Right kidney (tissue), 1 donor: ENCODE data around the gene USP28.
"Not testable (repeated sequence)": the region's sequence is repeated elsewhere in the genome, so short reads cannot be mapped to it uniquely, and the experiment has no call there.

Experiments used
- DNase-seq: peaks from one replicate; pipeline ENCODE4 v3.0.0-alpha.2; 2016

Gene USP28

DNA sequence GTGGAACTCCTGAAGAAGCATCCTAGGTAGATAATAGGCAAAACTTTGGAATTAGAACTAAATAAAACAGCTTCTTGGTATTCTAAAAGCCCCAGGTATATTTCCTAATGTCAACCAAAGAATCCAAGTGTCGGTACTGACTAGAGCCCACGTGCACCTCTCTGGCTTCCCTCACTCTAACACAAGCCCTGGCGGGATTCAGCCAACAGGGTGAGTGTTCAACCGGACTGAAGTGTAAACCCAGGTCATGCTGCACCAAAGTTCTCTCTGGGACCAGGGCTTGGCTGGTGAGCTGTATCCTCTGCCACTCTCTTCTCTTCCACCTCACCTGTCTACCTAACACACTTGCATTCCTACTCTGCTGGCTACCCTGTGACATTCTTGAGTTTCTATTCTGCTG is 40.1 kb downstream of the USP28 start:
- no peak for DNase-seq

DNA sequence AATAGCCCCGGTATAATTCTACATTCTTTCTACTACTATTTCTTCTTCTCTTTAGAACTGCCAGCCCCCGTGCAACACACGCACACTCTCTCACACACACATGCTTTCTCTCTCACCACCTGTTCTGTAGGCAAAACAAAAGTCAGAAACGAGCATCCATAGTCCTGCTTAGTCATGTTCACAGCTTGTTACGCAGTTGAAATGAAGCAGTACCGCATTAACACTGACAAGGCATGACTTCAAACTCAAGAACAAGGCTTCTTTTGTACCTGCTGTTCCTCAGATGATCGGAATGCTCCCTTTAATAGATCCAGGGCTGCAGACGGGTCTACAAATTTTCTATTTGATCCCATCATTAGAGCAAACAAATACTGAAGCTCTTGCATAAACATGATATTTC is 42.2 kb downstream of the USP28 start:
- DNase-seq, result no peak

DNA sequence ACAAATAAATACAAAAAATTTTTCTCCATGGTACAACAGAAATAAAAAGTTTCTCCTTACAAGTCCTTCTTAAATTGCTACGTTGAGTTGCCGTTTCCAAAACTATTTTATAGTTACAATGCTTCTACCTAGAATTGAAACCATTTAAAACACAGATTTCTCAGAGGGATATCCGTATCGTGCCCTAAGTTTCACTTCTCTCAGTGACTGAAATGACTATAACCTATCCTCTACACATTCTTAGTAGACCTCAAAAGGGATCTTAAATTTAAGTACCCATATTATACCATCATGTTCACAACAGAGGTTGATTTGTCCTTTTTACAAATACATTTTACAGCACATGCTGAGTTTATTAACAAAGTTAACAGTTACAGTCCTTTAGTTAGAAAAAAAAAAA is 44.1 kb downstream of the USP28 start:
- no peak for DNase-seq

DNA sequence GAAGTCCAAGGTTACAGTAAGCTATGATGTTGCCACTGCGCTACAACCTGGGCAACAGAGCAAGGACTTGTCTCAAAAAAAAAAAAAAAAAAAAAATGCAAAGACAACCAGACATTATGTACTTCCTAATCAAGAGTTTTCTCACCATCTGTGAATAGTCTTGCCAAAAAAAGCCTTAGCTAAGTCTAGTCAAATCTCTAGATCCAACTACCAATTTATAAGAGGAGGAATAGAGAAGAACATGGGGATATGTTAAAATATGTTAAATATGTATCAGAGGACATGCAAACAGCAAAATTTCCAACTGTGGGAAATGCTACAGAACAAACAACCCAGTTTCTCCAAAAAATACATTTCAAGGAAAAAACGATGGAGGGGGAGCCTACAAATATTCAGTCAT is 45.6 kb downstream of the USP28 start:
- DNase-seq, result no peak

DNA sequence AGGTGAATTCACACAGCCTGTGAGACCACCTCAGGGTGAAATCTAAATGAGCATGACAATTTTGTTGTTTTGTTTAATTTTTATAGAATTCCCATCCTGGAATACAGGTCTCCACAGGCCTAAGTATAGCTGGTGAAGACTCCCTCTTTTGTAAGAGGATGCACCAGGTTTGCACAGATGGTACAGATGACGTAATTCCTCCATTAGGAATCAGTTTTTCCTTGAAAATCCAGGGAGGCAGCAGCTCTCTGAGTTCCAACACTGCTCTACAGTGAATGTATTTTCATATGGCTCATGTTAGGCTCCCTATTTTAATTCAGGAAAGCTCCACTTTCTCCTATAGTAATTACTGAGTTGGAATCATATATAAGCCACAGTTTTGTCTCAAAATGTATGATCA is 47.2 kb downstream of the USP28 start:
- no peak for DNase-seq

DNA sequence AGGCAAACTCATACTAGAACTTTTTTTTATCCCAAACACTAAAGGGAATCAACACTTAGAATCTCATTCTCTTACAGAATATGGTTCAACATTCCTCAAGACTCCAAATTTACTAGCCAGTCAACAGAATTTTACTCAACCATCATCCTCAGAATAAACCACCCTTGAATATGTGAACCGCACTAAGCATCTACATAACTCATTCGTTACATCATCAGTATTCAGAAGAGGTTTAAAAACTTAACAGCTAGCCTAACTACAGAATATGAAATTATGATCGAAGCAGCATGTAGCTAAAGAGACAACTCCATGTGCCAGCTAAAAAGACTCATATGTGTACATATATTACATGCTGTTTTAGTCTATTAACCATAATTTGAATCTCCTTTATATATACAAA is 47.9 kb downstream of the USP28 start:
- no peak for DNase-seq

DNA sequence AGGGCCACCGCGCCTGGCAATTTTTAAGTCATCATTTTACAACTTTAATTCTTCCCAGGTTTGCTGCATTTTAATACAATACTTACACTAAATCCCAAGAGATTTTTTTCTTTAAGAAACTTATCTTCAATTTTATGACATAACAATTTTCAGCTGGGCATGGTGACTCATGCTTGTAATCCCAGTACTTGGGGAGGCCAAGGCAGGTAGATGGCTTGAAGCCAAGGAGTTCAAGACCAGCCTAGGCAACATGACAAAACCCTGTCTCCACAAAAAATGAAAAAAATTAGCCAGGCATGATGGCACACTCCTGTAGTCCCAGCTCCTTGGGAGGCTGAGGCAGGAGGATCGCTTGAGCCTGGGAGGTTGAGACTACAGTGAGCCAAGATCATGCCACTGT is 56.9 kb downstream of the USP28 start:
- DNase-seq, result no peak

DNA sequence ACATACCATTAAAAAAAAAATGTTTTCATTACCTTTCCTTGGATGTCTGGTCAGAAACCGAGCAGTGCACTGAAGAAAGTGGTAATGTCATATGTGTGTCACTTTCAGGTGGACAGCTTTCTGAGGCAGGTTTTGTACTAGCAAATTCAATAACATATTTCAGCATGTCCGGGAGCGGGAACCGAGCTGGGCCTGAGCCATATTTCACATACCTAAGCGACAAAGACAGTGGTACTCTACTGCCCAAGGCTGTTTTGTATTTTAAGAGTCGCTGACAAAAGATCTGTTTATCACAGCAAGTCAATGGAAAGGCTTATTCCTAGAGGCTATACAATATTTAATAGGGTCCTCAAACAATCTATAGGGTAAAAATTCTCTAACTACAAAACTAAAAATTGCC is 57.7 kb downstream of the USP28 start:
- DNase-seq, result no peak

DNA sequence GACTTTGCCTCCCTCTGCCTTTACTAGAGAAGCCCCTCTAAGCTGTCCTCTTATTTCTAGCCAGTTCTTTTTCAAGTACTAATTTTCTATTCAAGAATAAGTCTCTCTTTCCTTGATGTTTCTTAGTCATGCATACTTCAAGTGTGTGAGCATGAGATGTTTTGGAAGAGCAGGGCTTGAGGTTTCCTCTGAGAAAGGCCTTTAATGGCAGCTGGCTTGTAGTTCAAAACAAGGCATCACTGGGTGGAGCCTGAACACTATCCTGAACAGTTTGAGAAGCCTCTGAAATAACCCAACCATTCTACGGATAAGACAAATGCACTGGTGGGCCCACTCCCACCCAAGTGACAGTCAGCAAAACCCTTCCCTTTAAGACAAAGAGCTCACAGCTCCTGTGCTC is 58.2 kb downstream of the USP28 start:
- no peak for DNase-seq

DNA sequence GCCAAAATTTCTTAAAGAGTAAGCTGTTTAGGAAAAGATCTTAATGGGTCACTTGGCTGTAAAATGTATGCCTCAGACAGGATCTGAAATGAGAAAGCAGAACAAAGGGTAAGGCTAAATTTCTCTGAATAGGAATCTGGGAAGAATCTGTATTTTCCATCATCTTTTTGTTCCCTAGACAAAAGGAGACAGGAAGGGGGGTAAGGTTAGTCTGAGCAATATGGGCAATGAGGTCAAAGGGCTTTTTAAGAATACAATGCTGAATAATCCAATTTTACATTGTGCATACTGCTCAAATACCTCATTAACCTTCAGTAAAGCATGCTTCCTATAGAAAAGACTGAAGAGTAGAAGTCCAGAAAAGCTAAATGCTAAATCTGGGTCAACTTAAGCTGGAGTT is 61.2 kb downstream of the USP28 start:
- DNase-seq, result no peak

DNA sequence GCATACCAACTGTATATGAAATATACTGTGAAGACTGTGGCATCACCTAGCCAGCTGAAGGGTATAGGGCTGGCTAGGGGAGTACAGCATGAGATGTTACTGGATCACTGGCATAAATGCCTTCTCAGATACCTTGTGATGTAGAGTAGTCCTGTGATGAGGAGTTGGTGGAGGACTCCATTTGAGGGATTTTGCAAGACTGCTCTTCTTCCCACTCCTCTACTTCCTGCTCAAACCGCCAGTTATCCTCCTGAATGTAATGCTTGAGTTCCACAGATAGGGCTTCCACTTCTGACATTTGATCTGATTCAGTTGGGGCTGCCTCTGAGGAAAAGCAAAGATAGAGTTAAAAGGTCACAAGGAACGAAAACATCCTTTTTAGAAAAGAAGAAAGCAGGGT is 66.4 kb downstream of the USP28 start:
- no peak for DNase-seq

DNA sequence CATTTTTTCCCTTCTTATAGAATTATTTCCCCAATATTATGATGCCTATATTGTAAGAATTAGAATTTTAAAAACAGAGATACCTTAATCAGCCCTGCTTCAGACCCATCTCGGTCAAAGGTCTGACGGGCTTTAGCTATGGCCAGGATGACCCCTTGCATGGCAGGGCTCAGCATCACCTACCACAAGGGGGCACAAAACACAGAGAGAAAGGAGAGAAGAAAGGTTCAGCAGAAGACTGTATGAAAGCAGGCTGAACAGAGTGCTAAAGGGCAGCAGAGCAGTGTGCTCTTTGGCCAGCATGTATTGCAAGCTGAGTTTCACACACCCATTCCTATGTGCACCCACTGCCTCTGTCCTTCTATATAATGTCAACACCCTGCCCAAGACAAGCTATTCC is 69.0 kb downstream of the USP28 start:
- peak; percentile 4 for DNase-seq

DNA sequence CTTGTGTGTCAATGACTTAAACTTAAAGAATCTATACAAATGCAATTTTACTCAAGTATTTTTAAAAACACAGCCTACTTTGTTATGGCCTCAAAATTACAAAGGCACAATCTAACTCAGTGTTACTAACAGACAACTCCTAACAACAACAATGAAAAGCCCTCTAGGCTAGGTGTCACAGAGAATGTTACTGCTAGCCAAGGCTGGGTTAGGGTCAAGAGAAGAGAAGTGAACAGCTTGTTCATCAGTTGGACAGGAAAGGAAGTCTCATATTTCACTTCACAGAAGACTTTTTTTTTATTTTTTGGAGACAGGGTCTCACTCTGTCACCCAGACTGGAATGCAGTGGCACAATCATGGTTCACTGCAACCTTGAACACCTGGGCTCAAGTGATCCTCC is 69.7 kb downstream of the USP28 start:
- DNase-seq, result no peak

DNA sequence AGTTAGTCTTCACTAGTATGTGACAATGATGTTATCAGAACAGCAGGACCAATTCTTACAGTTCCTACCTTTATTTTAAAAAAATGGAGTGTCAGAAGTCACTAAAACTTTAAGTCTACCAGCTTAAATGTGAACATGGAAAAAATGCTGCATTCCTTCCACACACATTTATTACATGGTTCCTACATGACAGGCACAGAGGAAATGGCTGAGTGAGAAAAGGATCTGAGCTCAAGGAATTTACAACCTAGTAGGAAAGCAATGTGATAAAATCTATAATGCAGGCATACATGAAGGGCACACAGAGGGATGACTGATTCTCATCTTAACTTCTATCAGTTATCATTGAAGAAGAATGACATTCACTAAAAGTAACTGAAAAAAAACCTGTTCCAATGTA is 72.8 kb downstream of the USP28 start:
- DNase-seq, result no peak

DNA sequence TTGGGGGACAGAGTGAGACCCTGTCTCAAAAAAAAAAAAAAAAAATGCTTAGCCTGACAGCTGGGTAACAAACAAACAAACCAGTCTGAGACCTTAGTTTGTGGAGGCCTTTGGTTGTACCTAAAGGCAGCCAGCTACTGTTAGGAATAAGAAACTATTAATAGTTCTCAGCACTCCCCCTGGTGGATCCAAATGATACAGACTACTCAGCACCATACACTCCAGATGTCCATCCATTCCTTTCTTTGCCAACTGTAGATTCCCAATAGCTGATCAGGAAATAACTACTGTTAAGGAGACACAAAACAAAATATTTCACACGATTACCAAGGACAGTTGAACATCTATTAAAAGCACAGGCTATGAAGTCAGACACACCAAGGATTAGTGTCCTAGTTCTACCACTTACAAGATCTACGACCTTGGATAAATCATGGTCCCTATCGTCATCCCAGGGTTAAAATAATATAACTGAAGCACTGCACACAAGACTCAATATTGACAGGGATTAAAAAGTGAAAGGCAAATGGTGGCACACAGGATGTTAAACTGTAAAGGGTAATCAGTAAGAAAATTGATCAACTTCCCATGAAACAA is 78.6 kb downstream of the USP28 start:
- DNase-seq, result peak; percentile 4

DNA sequence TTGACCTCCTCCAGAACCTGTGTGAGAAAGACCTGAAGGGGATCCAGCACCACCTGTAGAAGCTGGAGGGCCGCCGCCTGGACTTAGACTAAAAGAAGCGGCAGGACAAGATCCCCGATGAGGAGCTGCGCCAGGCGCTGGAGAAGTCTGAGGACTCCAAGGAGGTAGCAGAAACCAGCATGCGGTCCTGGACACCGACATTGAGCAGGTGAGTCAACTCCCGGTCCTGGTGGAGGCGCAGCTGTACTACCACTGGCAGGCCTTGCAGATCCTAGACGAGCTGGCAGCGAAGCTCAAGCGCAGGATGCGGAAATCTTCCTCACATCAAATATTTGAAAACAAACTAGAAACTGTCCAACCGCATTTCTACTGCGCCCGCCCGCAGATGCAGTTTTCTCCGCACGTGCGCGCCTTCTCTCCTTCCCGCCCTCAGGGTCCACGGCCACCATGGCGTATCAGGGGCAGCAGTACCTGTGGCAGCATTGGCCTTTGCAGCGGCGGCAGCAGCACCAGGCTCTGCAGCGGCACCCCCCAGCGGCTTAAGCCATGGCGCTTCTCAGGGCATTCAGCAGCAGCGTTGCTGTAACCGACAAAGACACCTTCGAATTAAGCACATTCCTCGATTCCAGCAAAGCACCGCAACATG is 85.6 kb downstream of the USP28 start:
- DNase-seq, result no peak

DNA sequence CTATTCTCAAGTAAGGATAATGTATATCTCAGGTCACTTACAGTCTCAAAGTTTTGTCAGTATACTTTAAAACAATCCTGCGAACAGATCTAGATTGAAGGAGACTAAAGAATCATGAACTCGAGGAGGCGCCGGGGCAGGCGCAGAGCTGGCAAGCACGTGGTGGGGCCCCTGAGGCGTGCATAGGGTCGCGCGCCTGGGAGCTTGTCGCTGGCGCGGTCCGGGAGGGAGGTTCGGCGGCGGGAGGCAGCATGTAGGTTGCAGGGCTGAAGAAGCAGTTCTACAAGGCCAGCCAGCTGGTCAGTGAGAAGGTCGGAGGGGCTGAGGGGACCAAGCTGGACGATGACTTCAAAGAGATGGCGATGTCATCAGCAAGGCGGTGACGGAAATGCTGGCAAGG is 86.4 kb downstream of the USP28 start:
- DNase-seq, result not testable (repeated sequence)

DNA sequence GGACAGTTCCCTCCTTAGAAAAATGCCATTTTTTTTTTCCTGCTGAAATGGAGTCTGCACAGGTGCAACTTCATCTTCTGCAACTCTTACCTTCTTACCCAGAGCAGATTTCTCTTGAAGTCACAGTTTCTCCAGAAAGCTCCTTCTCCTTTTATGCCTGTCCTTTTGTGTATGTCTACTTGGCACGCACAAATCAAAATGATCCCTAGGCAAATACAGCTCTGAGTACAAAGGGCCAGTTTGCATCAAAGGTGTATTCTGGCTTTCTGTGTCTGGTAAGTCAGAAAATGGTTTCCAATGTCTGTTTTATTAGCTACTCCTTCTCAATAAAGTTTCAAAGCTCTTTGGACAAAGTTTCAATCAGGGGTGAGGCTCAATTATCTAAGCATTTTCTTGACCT is 93.2 kb downstream of the USP28 start:
- DNase-seq, result no peak

DNA sequence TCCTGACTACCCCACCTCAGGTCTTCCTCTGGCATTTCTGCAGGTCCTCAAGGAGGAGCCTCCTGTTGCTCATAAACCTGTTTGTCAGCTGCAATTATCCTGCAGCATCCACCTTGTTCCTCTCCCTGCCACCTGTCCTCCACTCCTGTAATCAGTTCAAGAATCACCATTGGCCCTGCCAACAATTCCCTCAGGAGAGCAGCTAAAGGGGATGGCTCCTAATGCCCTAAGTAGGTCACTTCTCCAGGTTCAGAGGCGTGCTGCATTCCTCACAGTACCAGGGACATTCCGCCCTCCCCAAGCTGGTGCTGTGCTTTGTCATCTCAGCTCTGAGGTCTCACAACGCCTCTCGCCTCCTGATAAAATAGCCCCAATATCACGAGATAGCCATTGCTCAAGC is 93.7 kb downstream of the USP28 start:
- DNase-seq, result no peak

DNA sequence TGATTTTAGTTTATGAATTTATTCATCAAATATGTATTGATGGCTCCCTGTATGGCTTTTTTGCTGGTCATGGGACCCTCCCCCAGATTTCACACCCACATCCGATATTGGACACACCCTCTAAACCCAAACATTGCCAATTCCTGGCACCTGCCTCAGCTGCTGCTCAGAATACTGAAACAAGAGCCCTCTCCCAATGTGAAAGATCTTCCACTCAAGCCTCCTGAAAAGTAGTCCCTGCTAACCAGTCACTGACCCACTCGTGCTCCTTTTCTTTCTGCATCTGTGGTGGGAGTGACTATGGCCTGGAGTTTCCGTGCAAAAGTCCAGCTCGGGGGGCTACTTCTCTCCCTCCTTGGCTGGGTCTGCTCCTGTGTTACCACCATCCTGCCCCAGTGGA is 95.9 kb downstream of the USP28 start, which contains the start of gene CLDN25:
TSS of gene CLDN25 (plus strand) at position 301 of the 400 bp plus-strand sequence. CDS start at position 301, 0 bp downstream.
- no peak for DNase-seq

DNA sequence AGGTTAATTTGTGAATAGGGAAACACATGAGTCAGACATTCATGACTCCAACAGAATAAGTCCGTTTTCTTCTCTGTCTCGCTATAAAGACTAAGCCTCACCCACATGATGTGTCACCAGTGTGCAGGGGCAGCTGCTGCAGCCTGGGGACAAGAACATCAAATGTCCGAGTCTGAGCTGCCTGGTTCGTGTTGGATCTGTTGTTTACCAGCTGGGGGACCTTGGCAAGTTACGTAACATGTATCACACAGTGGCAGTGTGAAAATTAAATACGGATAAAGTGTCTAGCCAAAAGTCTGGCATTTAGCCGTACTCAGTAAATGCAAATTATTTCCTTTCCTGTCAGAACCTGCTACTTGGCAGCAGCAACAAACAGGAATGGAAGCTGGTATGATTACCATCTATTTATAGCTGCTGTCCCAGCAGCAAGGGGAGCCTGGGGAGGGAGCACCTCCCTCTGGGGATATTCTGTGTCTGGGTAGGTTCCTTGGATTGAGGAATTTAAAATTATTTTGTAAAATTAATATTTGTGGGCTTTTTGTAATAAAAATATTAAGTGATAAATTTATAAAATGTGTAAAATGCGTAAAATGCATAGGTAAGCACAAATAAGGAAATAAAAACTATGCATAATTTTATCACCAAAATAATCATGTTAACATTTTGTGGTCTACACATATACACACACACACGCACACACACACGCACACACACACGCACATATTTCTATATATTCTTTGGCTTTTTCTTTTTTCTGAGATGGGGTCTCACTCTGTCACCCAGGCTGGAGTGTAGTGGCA is 97.1 kb downstream of the USP28 start:
- no peak for DNase-seq

DNA sequence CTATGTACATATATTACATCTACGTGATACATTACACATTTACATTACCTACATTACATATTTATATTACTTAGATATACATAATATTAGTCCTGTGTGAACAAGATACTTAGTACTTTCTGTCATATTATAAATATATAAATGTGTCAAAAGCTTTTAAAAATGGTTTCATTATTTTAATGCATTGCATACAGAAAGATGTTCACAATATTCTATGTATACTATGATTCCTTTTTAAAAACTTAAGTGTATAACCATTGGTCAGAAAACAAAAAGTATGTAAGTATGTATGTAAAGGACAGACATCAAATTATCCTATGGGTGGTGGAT is 101.2 kb downstream of the USP28 start:
- no peak for DNase-seq

DNA sequence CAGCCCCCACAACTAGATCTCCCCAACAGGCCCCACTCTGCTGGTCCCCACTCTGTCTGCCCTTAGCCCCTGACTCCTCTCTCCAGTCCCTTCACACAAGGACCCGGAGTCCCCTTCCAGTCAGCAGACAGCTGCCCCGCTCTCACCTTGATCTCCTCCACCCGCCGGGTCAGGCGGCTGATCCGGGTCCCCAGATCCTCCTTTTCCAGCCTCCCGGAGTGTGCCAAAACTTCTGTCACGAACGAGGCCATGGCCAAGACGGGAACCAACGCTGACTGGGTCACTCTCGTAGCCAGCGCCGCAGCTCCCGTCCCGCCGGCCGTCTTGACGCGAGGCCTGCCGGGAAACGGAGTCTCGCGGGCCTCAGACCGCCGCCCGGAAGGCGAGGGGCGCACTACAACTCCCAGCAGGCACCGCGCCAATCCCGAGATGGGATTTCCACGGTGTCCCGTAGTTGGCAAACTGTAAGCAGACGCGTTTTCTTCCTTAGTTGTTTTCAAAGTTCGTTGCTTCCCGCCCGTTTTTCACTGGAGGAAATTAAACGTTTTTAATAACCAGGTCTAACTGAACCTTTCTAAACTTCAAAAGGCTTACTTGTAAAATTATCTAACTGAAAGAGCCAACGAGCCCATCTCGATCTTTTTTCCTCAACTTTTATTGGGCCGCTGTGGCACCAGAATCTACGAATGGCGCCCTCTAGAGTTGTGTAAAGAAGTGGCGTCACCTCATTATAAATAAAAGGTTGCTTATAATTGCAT is 101.8 kb downstream of the USP28 start, which contains the start of gene ZW10:
TSS of gene ZW10 (minus strand) at position 277 of the 758 bp plus-strand sequence. CDS start at position 251, 26 bp downstream.
- DNase-seq, result peak; percentile 90
